ENCODE data around the gene MVB12A. TPM values are rescaled to one million over a fixed set of nuclear protein-coding genes. Genes with fewer than 3 reads are reported as not detected.

The MVB12A gene
- total RNA-seq, 2 experiments from 2014 or later = 57.3 to 65.1 TPM

GRCh38 chr19:17420475-17420924 lies 653 bp downstream of the MVB12A start:
- Histone ChIP-seq H3K9me2 (ENCODE audit: insufficient read depth, low read length) (no peaks in the 10 kb centered on the region), H2AFZ (ENCODE audit: low read length) (peak overlapping the region; percentile 6; the same call in 1 of the 2 replicates), H3K4me3 (ENCODE audit: low read depth, low read length, poor library complexity, severe bottlenecking) (peak overlapping the region; percentile 69), H3K9me3 (ENCODE audit: low read length) (no peaks in the 10 kb centered on the region), H3K36me3 (ENCODE audit: insufficient read depth, low read length) (peaks cover 8% of the 10 kb centered on the region), H3K4me1 (ENCODE audit: insufficient read depth, low read length, poor library complexity, severe bottlenecking) (peaks cover 33% of the 10 kb centered on the region), H4K20me1 (ENCODE audit: insufficient read depth, low read length) (no peaks in the 10 kb centered on the region), H3K79me2 (ENCODE audit: insufficient read depth, low read depth, low read length) (peaks cover 6% of the 10 kb centered on the region; the same call in 1 of the 2 replicates), H3K27ac (ENCODE audit: low read depth, low read length, poor library complexity, severe bottlenecking) (no peak overlapping the region), H3K4me2 (ENCODE audit: low read length) (peak overlapping the region; percentile 68)
- intact Hi-C loops (cut with micrococcal nuclease; ENCODE audit: unreplicated experiment) = no loop called here
- ChIA-PET CTCF (ENCODE audit: unreplicated experiment) (no interaction called here), POLR2A (no interaction called here)
- TF ChIP-seq CTCF (conservative IDR thresholded peaks at IDR 0.05; ENCODE audit: low read length) = no peak
- no peak for TF ChIP-seq EZH2phosphoT487 (IDR thresholded peaks at IDR 0.05; ENCODE audit: borderline replicate concordance, low read depth, low read length)
- DNase-seq (ENCODE audit: low spot score) = no peak
- no TSS peak for BruUV-seq (replicated peaks)

DNA sequence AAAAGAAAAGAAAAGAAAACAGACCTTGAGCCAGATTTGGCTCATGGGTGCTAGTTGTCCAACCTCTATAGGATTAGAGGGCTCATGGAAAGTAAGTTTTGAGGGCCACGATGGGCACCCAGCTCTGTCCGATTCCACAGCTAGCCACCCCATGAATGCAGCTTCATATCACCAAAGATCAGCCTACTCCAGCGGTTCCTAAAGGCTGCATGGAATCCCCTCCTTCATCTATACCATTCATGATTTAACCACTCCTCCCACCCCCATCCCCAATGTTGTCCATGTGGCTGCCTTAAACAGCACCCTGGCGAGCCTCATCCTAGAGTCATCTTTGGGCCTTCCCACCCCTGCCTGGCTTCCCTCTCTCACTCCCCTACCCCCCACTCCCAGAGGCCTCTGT lies 2.1 kb downstream of the MVB12A start:
- no peaks in the 10 kb centered on the region for H3K9me2 ChIP-seq (ENCODE audit: insufficient read depth, low read length)
- ChIA-PET CTCF (ENCODE audit: unreplicated experiment) (no interaction called here), POLR2A (no interaction called here)
- peaks cover 2% of the 10 kb centered on the region; the same call in 1 of the 2 replicates for H3K36me3 ChIP-seq (ENCODE audit: insufficient read depth, low read length)
- peaks cover 44% of the 10 kb centered on the region for H3K4me1 ChIP-seq (ENCODE audit: insufficient read depth, low read length, poor library complexity, severe bottlenecking)
- intact Hi-C loops (cut with micrococcal nuclease; ENCODE audit: unreplicated experiment) = no loop called here
- H3K9me3 ChIP-seq (ENCODE audit: low read length) = no peaks in the 10 kb centered on the region
- TF ChIP-seq EZH2phosphoT487 (IDR thresholded peaks at IDR 0.05; ENCODE audit: borderline replicate concordance, low read depth, low read length) (no peak), CTCF (conservative IDR thresholded peaks at IDR 0.05; ENCODE audit: low read length) (no peak)
- H3K27ac ChIP-seq (ENCODE audit: low read depth, low read length, poor library complexity, severe bottlenecking) = no peak overlapping the region
- peaks cover 6% of the 10 kb centered on the region; the same call in 1 of the 2 replicates for H3K79me2 ChIP-seq (ENCODE audit: insufficient read depth, low read depth, low read length)
- H4K20me1 ChIP-seq (ENCODE audit: insufficient read depth, low read length) = no peaks in the 10 kb centered on the region
- H3K4me2 ChIP-seq (ENCODE audit: low read length) = no peak overlapping the region
- no peak overlapping the region for H2AFZ ChIP-seq (ENCODE audit: low read length)
- DNase-seq (ENCODE audit: low spot score) = no peak
- H3K4me3 ChIP-seq (ENCODE audit: low read depth, low read length, poor library complexity, severe bottlenecking) = no peak overlapping the region
- no TSS peak for BruUV-seq (replicated peaks)

- DNase-seq (ENCODE audit: low spot score) = no peak
- ChIA-PET CTCF (ENCODE audit: unreplicated experiment) (interaction anchor here (0.6 kb wide), 1 partner anchor 18 kb away, joined by 3 read pairs; the partner anchor contains the start of gene BST2), POLR2A (interaction anchor here (0.6 kb wide), 2 partner anchors 150 to 188 kb away, joined by 3 to 4 read pairs; no protein-coding TSS in a partner anchor)
- Histone ChIP-seq H3K79me2 (ENCODE audit: insufficient read depth, low read depth, low read length) (peaks cover 6% of the 10 kb centered on the region; the same call in 1 of the 2 replicates), H3K36me3 (ENCODE audit: insufficient read depth, low read length) (no peaks in the 10 kb centered on the region), H4K20me1 (ENCODE audit: insufficient read depth, low read length) (no peaks in the 10 kb centered on the region), H3K4me3 (ENCODE audit: low read depth, low read length, poor library complexity, severe bottlenecking) (no peak overlapping the region), H3K4me2 (ENCODE audit: low read length) (no peak overlapping the region), H3K9me3 (ENCODE audit: low read length) (no peaks in the 10 kb centered on the region), H2AFZ (ENCODE audit: low read length) (no peak overlapping the region), H3K27ac (ENCODE audit: low read depth, low read length, poor library complexity, severe bottlenecking) (no peak overlapping the region), H3K9me2 (ENCODE audit: insufficient read depth, low read length) (no peaks in the 10 kb centered on the region), H3K4me1 (ENCODE audit: insufficient read depth, low read length, poor library complexity, severe bottlenecking) (peaks cover 42% of the 10 kb centered on the region)
- intact Hi-C loops (cut with micrococcal nuclease; ENCODE audit: unreplicated experiment) = loop anchor here (2.0 kb wide), 1 partner anchor 43 kb away; no protein-coding TSS in a partner anchor
- no peak for TF ChIP-seq EZH2phosphoT487 (IDR thresholded peaks at IDR 0.05; ENCODE audit: borderline replicate concordance, low read depth, low read length)
- no peak for TF ChIP-seq CTCF (conservative IDR thresholded peaks at IDR 0.05; ENCODE audit: low read length)
- no TSS peak for BruUV-seq (replicated peaks)
These were observed 3.8 kb downstream of the MVB12A start for GRCh38 chr19:17423429-17424208.
